Kidney (tissue), 14 donors: ENCODE data around the gene IFNA17. TPM values are rescaled to one million over a fixed set of nuclear protein-coding genes. Genes with fewer than 3 reads are reported as not detected.
"Not testable (repeated sequence)": the region's sequence is repeated elsewhere in the genome, so short reads cannot be mapped to it uniquely, and the experiment has no call there.

ENCODE experiments used
- DNase-seq, 5 donors: peaks; one replicate each; pipeline ENCODE4 v3.0.0-alpha.2; 2013 to 2020
- FAIRE-seq: peaks from 2 replicates; lab custom pipeline; 2012; peaks lifted over from hg19 to GRCh38; lab: Jason Lieb, UNC
- H3K27ac ChIP-seq, 2 donors: one replicate each; pipeline ENCODE4 v1.7.0; 2013; ENCODE audit warnings: low read depth in 2 of 2, low read length in 2 of 2, inconsistent platforms in 1 of 2
- H3K27me3 ChIP-seq: one replicate; pipeline ENCODE4 v1.7.1; 2013; ENCODE audit warnings: low read length, inconsistent platforms; ENCODE audit not compliant: control insufficient read depth, insufficient read depth
- H3K36me3 ChIP-seq, 3 donors: one replicate each; pipeline versions ENCODE4 v1.7.0 to v1.7.1; 2013; ENCODE audit warnings: low read length in 3 of 3, control low read depth in 1 of 3, inconsistent platforms in 1 of 3; ENCODE audit not compliant: insufficient read depth in 3 of 3, control insufficient read depth in 2 of 3
- H3K4me1 ChIP-seq, 3 donors: one replicate each; pipeline versions ENCODE4 v1.7.0 to v1.7.1; 2013; ENCODE audit warnings: low read length in 3 of 3, inconsistent platforms in 1 of 3, low read depth in 1 of 3; ENCODE audit not compliant: control insufficient read depth in 2 of 3, insufficient read depth in 2 of 3
- H3K4me3 ChIP-seq, 3 donors: one replicate each; pipeline versions ENCODE4 v1.7.0 to v1.8.1; 2013; ENCODE audit warnings: low read length in 3 of 3, control low read depth in 1 of 3, inconsistent platforms in 1 of 3
- H3K9ac ChIP-seq, 3 donors: one replicate each; pipeline versions ENCODE4 v1.7.0 to v1.7.1; 2013; ENCODE audit warnings: low read length in 3 of 3, control low read depth in 1 of 3, inconsistent platforms in 1 of 3
- H3K9me3 ChIP-seq, 3 donors: one replicate each; pipeline versions ENCODE4 v1.7.0 to v1.7.1; 2013; ENCODE audit warnings: low read length in 3 of 3, control low read depth in 1 of 3, inconsistent platforms in 1 of 3; ENCODE audit not compliant: control insufficient read depth in 2 of 3, insufficient read depth in 1 of 3
- CTCF ChIP-seq: IDR thresholded peaks from 3 replicates; pipeline ENCODE4 v1.5.1; 2012; ENCODE audit warnings: mild to moderate bottlenecking, moderate library complexity, borderline replicate concordance; ENCODE audit not compliant: insufficient read depth; ENCODE audit errors: extremely low read depth
- intact Hi-C: fragments of 100-400 bp; cut with DNase I; formaldehyde crosslinking; loops from one replicate; pipeline ENCODE4 v1.11.1; 2022
- polyA plus RNA-seq: library from polyadenylated mRNA; stranded (reverse); fragments of 350-450 nt; fragmentation: Illumina TruSeq; extraction: RNeasy Lipid Tissue Mini Kit (QIAGEN cat#74804); gene quantifications from one replicate; pipeline ENCODE4 v1.2.3, GENCODE V29; 2014; ENCODE audit warnings: low read depth, low replicate concordance; ENCODE audit not compliant: insufficient read depth
- total RNA-seq: library from RNA; stranded (reverse); fragmentation: NEBNext Ultra II Directional; extraction: Animal tissue kit (Norgen Biotek cat#: 25700); gene quantifications from one replicate; pipeline ENCODE4 v1.2.1, GENCODE V29; 2021
- donor health status: control.
- donor health status: control.
- donor health status: control.
- donor health status: control.
- donor health status: control.
- donor health status: DM: yes; HTN: yes; CAD: no.
- donor health status: Normal renal cell carcinoma (clear cell type).

The IFNA17 gene
- total and polyA plus RNA-seq, 2 donors from 2014 or later: not detected

- Histone ChIP-seq H3K4me1 (no peaks in the 10 kb centered on the region), H3K9ac (no peak overlapping the region), H3K9me3 (no peaks in the 10 kb centered on the region), H3K27ac (no peak overlapping the region), H3K36me3 (no peaks in the 10 kb centered on the region), H3K27me3 (no peaks in the 10 kb centered on the region), H3K4me3 (no peak overlapping the region)
- DNase-seq (no peak), FAIRE-seq (no peak)
- TF ChIP-seq CTCF: no peak
- intact Hi-C loops: no loop called here
These were observed 17.7 kb downstream of the IFNA17 start for GRCh38 chr9:21210311-21210710.

GRCh38 chr9:21207043-21207442, 21.0 kb downstream of the IFNA17 start, which contains the start of gene IFNA10:
TSS of gene IFNA10 (minus strand) at chr9:21207143. CDS start at chr9:21207097, 46 bp downstream.
- H3K27me3 ChIP-seq, DNase-seq, intact Hi-C loops, H3K27ac ChIP-seq, H3K36me3 ChIP-seq, H3K9ac ChIP-seq, FAIRE-seq, H3K4me1 ChIP-seq, H3K9me3 ChIP-seq, H3K4me3 ChIP-seq: not testable (repeated sequence)

- TF ChIP-seq CTCF: no peak
- DNase-seq (no peak), FAIRE-seq (no peak)
- Histone ChIP-seq H3K27me3 (no peaks in the 10 kb centered on the region), H3K36me3 (no peaks in the 10 kb centered on the region), H3K4me1 (no peaks in the 10 kb centered on the region), H3K27ac (no peak overlapping the region), H3K9ac (no peak overlapping the region), H3K4me3 (no peak overlapping the region), H3K9me3 (no peaks in the 10 kb centered on the region)
- intact Hi-C loops: no loop called here
These were observed 22.8 kb downstream of the IFNA17 start for GRCh38 chr9:21205204-21205603.

- H3K36me3 ChIP-seq, H3K9ac ChIP-seq, H3K4me3 ChIP-seq, H3K27ac ChIP-seq, DNase-seq, intact Hi-C loops, FAIRE-seq, H3K4me1 ChIP-seq, H3K9me3 ChIP-seq, H3K27me3 ChIP-seq: not testable (repeated sequence)
These were observed 25.9 kb downstream of the IFNA17 start, which contains the start of gene IFNA7 for GRCh38 chr9:21202105-21202504. TSS of gene IFNA7 (minus strand) at chr9:21202205. CDS start at chr9:21202165, 40 bp downstream.
